HepG2 (cell line): ENCODE measurements around the gene HIPK3. TPM values are rescaled to one million over a fixed set of nuclear protein-coding genes. Genes with fewer than 3 reads are reported as not detected.

Experiments used
- ATAC-seq: fragments of 200-7000 bp; cut with Tn5 transposase; 3 replicates; pipeline ENCODE4 v1.9.1; 2020; ENCODE audit warnings: mild to moderate bottlenecking, moderate library complexity
- BruUV-seq: library from RNA; stranded (reverse); fragments of 400-500 nt; replicated peaks from 2 replicates; lab custom pipeline; 2021; lab: Mats Ljungman, UMichigan
- CTCF ChIA-PET: fragments of 300-600 bp; formaldehyde crosslinking; extraction: SDS; loops from one replicate; lab custom pipeline; 2021; ENCODE audit warnings: low total read pairs, inconsistent platforms, low intra/inter-chr PET ratio; lab: Yijun Ruan, JAX
- POLR2A ChIA-PET: fragments of 350-600 bp; sonication (Branson Sonifier 250); formaldehyde crosslinking; loops from one replicate; lab custom pipeline; 2020; ENCODE audit warnings: antibody characterized with exemption, inconsistent platforms; lab: Yijun Ruan, JAX
- DNase-seq: peaks from one replicate; pipeline ENCODE4 v3.0.0-alpha.2; 2015; ENCODE audit warnings: low spot score
- FAIRE-seq: peaks from 3 replicates; lab custom pipeline; 2011; peaks lifted over from hg19 to GRCh38; lab: Jason Lieb, UNC
- H2AFZ ChIP-seq: one replicate; pipeline ENCODE4 v1.6.1; 2011; ENCODE audit warnings: low read length, inconsistent platforms
- H3K27ac ChIP-seq: fragments of 300-600 bp; 3 replicates; pipeline ENCODE4 v1.8.0; 2011; ENCODE audit warnings: mixed run types, mild to moderate bottlenecking, mixed read lengths, low read length, inconsistent platforms; ENCODE audit not compliant: insufficient read depth; ENCODE audit errors: extremely low read length
- H3K27me3 ChIP-seq, 2 experiments: fragments of 200-600 bp in 1 of 2; 2 replicates in 1 of 2; 3 replicates in 1 of 2; pipeline versions ENCODE4 v1.6.0 to v1.8.0; 2011; ENCODE audit warnings: low read length in 2 of 2, mild to moderate bottlenecking in 2 of 2, moderate library complexity in 2 of 2, inconsistent platforms in 1 of 2; ENCODE audit not compliant: insufficient read depth in 2 of 2, control insufficient read depth in 1 of 2
- H3K36me3 ChIP-seq, 2 experiments: fragments of 200-600 bp in 1 of 2; replicated peaks in 1 of 2; 2 replicates in 1 of 2; 3 replicates in 1 of 2; pipeline versions ENCODE4 v1.5.1 to v1.8.0; 2011; ENCODE audit warnings: low read length in 2 of 2, inconsistent platforms in 1 of 2; ENCODE audit not compliant: insufficient read depth in 2 of 2, control insufficient read depth in 1 of 2
- H3K4me1 ChIP-seq: 2 replicates; pipeline ENCODE4 v1.5.1; 2012; ENCODE audit warnings: low read length, inconsistent platforms; ENCODE audit not compliant: insufficient read depth
- H3K4me2 ChIP-seq: 2 replicates; pipeline ENCODE4 v1.6.0; 2011; ENCODE audit warnings: low read depth, low read length, inconsistent platforms
- H3K4me3 ChIP-seq, 3 experiments: fragments of 200-600 bp in 1 of 3; sonication (generic), shearing (Covaris generic) in 1 of 3; replicated peaks in 1 of 3; 2 replicates each; pipeline ENCODE4 v1.5.1; 2011 to 2016; ENCODE audit warnings: low read length in 3 of 3, inconsistent platforms in 2 of 3, low read depth in 2 of 3, mild to moderate bottlenecking in 2 of 3, control low read depth in 1 of 3, mixed read lengths in 1 of 3; ENCODE audit not compliant: insufficient read depth in 1 of 3
- H3K79me2 ChIP-seq: one replicate; pipeline ENCODE4 v1.6.1; 2011; ENCODE audit warnings: low read length, inconsistent platforms; ENCODE audit not compliant: insufficient read depth
- H3K9ac ChIP-seq: 2 replicates; pipeline ENCODE4 v1.6.0; 2011; ENCODE audit warnings: mild to moderate bottlenecking, low read depth, low read length, inconsistent platforms; ENCODE audit not compliant: insufficient read depth
- H3K9me3 ChIP-seq: 2 replicates; pipeline ENCODE4 v1.5.1; 2012; ENCODE audit warnings: mild to moderate bottlenecking, low read length
- H4K20me1 ChIP-seq: 2 replicates; pipeline ENCODE4 v1.6.0; 2011; ENCODE audit warnings: inconsistent platforms, mild to moderate bottlenecking, low read length, moderate library complexity; ENCODE audit not compliant: insufficient read depth
- AHR ChIP-seq: IDR thresholded peaks from 2 replicates; pipeline ENCODE4 v1.6.1; 2018; ENCODE audit warnings: missing genetic modification reagents, missing compliant biosample characterization
- GTF3A ChIP-seq: sonication (generic); formaldehyde crosslinking; conservative IDR thresholded peaks from 2 replicates; pipeline ENCODE4 v1.4.0; 2020; ENCODE audit warnings: mild to moderate bottlenecking, missing genetic modification reagents
- MTF1 ChIP-seq: sonication (generic); formaldehyde crosslinking; IDR thresholded peaks from 2 replicates; pipeline ENCODE4 v1.5.0; 2020; ENCODE audit warnings: missing genetic modification reagents
- ZKSCAN5 ChIP-seq: sonication (generic); formaldehyde crosslinking; IDR thresholded peaks from 2 replicates; pipeline ENCODE4 v1.5.1; 2020; ENCODE audit warnings: mild to moderate bottlenecking, missing genetic modification reagents
- ZNF232 ChIP-seq: sonication (generic); formaldehyde crosslinking; IDR thresholded peaks from 2 replicates; pipeline ENCODE4 v1.4.0; 2020; ENCODE audit warnings: missing genetic modification reagents, borderline replicate concordance
- ZNF780A ChIP-seq: sonication (generic); formaldehyde crosslinking; IDR thresholded peaks from 2 replicates; pipeline ENCODE4 v1.8.0; 2022; ENCODE audit warnings: mild to moderate bottlenecking, missing genetic modification reagents, moderate library complexity
- ZNF816 ChIP-seq: sonication (generic); formaldehyde crosslinking; IDR thresholded peaks from 2 replicates; pipeline ENCODE4 v1.8.0; 2022; ENCODE audit warnings: missing genetic modification reagents, mild to moderate bottlenecking, borderline replicate concordance
- in situ Hi-C: cut with HindIII; loops from 2 replicates; pipeline ENCODE4 v1.10.0; 2017; ENCODE audit warnings: low pct_unique_long_range_greater_than_20kb; ENCODE audit not compliant: extremely low pct_ligation_motif_present
- intact Hi-C: fragments of 100-400 bp; cut with micrococcal nuclease; formaldehyde crosslinking; loops from one replicate; pipeline ENCODE4 v1.10.0; 2022; ENCODE audit not compliant: unreplicated experiment
- polyA plus RNA-seq, 8 experiments: library from polyadenylated mRNA; depleted of rRNA in 3 of 8; stranded (reverse) in 7 of 8; unstranded in 1 of 8; fragments of >200 nt; fragmentation: Illumina TruSeq in 4 of 8; extraction: Trizol in 4 of 8; gene quantifications; 2 replicates each; pipeline versions ENCODE4 v1.2.1 to v1.2.3, GENCODE V29; 2011 to 2016; ENCODE audit warnings: low read depth in 4 of 8, missing spikeins in 1 of 8, mixed read lengths in 1 of 8; ENCODE audit not compliant: insufficient read depth in 1 of 8
- total RNA-seq, 5 experiments: library from RNA; depleted of rRNA; stranded (reverse); fragments of >200 nt; fragmentation: Illumina TruSeq; extraction: Trizol; gene quantifications; 2 replicates each; pipeline ENCODE4 v1.2.3, GENCODE V29; 2016; ENCODE audit warnings: low read depth in 1 of 5
- TF ChIP-seq, protein P1 (sequence below): sonication (generic); formaldehyde crosslinking; IDR thresholded peaks from 2 replicates; pipeline ENCODE4 v1.4.0; 2020; ENCODE audit warnings: missing genetic modification reagents
- TF ChIP-seq, protein P2 (sequence below): IDR thresholded peaks from 2 replicates; pipeline ENCODE4 v1.6.1; 2012; ENCODE audit warnings: low read depth, low read length, improper control_type of control experiment
- TF ChIP-seq, protein P3 (sequence below): sonication (generic); formaldehyde crosslinking; IDR thresholded peaks from 2 replicates; pipeline ENCODE4 v1.5.1; 2020; ENCODE audit warnings: mild to moderate bottlenecking, missing genetic modification reagents
- TF ChIP-seq, protein P4 (sequence below): sonication (generic); formaldehyde crosslinking; IDR thresholded peaks from 2 replicates; pipeline ENCODE4 v1.8.0; 2022; ENCODE audit warnings: missing genetic modification reagents, mild to moderate bottlenecking, borderline replicate concordance
- TF ChIP-seq, protein P5 (sequence below), 2 experiments: sonication (generic) in 1 of 2; formaldehyde crosslinking in 1 of 2; IDR thresholded peaks; 2 replicates each; pipeline versions ENCODE4 v1.4.0 to v1.6.1; 2018 to 2020; ENCODE audit warnings: missing genetic modification reagents in 2 of 2, borderline replicate concordance in 1 of 2, low read depth in 1 of 2, mild to moderate bottlenecking in 1 of 2, missing biosample characterization in 1 of 2
- TF ChIP-seq, protein P6 (sequence below): sonication (generic); formaldehyde crosslinking; IDR thresholded peaks from 2 replicates; pipeline ENCODE4 v1.5.1; 2020; ENCODE audit warnings: missing genetic modification reagents, mild to moderate bottlenecking, borderline replicate concordance

The HIPK3 gene
- total and polyA plus RNA-seq, 2 of the 13 experiments (the other 11 are each of a cell fraction or from before 2014, with no cell fraction given) = 20.5 to 44.3 TPM

DNA sequence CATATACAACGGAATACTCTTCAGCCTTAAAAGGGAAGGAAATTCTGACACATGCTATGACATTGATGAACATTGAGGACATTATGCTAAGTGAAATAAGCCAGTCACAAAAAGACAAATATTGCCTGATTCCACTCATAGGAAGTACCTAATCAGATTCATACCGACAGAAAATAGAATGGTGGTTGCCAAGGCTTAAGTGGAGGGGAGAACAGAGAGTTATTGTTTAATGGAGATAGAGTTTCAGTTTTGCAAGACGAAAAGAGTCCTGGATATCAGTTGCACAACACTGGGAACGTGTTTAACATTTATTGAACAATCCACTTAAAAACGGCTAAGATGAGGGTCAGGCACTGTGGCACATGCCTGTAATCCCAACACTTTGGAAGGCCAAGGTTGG lies 45.6 kb upstream of the HIPK3 start (continued):
- TF ChIP-seq, protein P1, sequence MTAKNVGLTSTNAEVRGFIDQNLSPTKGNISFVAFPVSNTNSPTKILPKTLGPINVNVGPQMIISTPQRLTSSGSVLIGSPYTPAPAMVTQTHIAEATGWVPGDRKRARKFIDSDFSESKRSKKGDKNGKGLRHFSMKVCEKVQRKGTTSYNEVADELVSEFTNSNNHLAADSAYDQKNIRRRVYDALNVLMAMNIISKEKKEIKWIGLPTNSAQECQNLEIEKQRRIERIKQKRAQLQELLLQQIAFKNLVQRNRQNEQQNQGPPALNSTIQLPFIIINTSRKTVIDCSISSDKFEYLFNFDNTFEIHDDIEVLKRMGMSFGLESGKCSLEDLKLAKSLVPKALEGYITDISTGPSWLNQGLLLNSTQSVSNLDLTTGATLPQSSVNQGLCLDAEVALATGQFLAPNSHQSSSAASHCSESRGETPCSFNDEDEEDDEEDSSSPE (CRISPR knock-in tag) = no peak
- TF ChIP-seq, protein P2, sequence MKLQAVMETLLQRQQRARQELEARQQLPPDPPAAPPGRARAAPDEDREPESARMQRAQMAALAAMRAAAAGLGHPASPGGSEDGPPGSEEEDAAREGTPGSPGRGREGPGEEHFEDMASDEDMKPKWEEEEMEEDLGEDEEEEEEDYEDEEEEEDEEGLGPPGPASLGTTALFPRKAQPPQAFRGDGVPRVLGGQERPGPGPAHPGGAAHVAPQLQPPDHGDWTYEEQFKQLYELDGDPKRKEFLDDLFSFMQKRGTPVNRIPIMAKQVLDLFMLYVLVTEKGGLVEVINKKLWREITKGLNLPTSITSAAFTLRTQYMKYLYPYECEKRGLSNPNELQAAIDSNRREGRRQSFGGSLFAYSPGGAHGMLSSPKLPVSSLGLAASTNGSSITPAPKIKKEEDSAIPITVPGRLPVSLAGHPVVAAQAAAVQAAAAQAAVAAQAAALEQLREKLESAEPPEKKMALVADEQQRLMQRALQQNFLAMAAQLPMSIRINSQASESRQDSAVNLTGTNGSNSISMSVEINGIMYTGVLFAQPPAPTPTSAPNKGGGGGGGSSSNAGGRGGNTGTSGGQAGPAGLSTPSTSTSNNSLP = no peak
- TF ChIP-seq GTF3A (CRISPR knock-in tag) (no peak), ZNF232 (CRISPR knock-in tag) (no peak)
- TF ChIP-seq, protein P3, sequence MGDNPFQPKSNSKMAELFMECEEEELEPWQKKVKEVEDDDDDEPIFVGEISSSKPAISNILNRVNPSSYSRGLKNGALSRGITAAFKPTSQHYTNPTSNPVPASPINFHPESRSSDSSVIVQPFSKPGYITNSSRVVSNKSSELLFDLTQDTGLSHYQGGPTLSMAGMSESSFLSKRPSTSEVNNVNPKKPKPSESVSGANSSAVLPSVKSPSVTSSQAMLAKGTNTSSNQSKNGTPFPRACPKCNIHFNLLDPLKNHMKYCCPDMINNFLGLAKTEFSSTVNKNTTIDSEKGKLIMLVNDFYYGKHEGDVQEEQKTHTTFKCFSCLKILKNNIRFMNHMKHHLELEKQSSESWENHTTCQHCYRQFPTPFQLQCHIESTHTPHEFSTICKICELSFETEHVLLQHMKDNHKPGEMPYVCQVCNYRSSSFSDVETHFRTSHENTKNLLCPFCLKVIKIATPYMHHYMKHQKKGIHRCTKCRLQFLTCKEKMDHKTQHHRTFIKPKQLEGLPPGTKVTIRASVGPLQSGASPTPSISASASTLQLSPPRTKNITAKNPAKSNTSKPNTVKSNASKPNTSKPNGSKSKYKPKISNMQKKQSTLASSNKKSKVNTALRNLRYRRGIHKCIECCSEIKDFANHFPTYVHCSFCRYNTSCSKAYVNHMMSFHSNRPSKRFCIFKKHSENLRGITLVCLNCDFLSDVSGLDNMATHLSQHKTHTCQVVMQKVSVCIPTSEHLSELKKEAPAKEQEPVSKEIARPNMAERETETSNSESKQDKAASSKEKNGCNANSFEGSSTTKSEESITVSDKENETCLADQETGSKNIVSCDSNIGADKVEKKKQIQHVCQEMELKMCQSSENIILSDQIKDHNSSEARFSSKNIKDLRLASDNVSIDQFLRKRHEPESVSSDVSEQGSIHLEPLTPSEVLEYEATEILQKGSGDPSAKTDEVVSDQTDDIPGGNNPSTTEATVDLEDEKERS (CRISPR knock-in tag) = no peak

DNA sequence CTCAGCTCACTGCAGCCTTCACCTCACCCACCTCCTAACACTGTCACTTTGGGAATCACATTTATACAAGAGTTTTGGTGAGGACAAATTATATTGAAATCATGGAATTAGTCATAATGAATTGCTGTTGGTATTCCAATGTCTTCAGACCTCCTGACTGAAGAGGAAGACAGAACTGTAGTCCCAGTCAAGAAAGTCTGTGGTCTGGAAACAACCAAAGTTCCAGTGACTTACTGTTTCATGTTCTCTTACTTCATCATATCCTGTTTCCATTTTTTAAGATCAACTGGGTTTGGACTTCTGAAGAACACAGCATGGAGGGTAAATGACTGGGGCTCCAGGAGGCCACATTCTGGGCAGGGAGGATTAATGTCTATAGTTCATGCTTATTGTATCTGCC lies 43.0 kb upstream of the HIPK3 start:
- peaks cover 14% of the 10 kb centered on the region for H3K4me1 ChIP-seq
- TF ChIP-seq, protein P4, sequence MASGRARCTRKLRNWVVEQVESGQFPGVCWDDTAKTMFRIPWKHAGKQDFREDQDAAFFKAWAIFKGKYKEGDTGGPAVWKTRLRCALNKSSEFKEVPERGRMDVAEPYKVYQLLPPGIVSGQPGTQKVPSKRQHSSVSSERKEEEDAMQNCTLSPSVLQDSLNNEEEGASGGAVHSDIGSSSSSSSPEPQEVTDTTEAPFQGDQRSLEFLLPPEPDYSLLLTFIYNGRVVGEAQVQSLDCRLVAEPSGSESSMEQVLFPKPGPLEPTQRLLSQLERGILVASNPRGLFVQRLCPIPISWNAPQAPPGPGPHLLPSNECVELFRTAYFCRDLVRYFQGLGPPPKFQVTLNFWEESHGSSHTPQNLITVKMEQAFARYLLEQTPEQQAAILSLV = no peak
- TF ChIP-seq, protein P5, sequence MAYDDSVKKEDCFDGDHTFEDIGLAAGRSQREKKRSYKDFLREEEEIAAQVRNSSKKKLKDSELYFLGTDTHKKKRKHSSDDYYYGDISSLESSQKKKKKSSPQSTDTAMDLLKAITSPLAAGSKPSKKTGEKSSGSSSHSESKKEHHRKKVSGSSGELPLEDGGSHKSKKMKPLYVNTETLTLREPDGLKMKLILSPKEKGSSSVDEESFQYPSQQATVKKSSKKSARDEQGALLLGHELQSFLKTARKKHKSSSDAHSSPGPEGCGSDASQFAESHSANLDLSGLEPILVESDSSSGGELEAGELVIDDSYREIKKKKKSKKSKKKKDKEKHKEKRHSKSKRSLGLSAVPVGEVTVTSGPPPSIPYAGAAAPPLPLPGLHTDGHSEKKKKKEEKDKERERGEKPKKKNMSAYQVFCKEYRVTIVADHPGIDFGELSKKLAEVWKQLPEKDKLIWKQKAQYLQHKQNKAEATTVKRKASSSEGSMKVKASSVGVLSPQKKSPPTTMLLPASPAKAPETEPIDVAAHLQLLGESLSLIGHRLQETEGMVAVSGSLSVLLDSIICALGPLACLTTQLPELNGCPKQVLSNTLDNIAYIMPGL (CRISPR knock-in tag; IDR thresholded peaks at IDR 0.05; ENCODE audit: borderline replicate concordance in 1 of 2, low read depth in 1 of 2) = no peak
- TF ChIP-seq ZNF816 (no peak), ZNF780A (CRISPR knock-in tag) (no peak), ZKSCAN5 (CRISPR knock-in tag) (no peak), MTF1 (CRISPR knock-in tag) (no peak), AHR (CRISPR knock-in tag) (no peak)
- TF ChIP-seq, protein P6, sequence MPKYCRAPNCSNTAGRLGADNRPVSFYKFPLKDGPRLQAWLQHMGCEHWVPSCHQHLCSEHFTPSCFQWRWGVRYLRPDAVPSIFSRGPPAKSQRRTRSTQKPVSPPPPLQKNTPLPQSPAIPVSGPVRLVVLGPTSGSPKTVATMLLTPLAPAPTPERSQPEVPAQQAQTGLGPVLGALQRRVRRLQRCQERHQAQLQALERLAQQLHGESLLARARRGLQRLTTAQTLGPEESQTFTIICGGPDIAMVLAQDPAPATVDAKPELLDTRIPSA = no peak

More for the DNA sequence above, 43.0 kb upstream of the HIPK3 start:
- Histone ChIP-seq H2AFZ (no peak overlapping the region), H3K4me2 (no peak overlapping the region), H3K79me2 (no peaks in the 10 kb centered on the region), H3K36me3 (no peaks in the 10 kb centered on the region), H3K27me3 (no peaks in the 10 kb centered on the region), H3K27ac (no peak overlapping the region), H3K9me3 (no peaks in the 10 kb centered on the region), H4K20me1 (no peaks in the 10 kb centered on the region), H3K9ac (no peak overlapping the region), H3K4me3 (no peak overlapping the region)
- ATAC-seq (no peak), FAIRE-seq (no peak), DNase-seq (no peak)
- intact Hi-C loops (loop anchor here (5.0 kb wide), 1 partner anchor 43 kb away; the partner anchor contains the start of gene HIPK3), in situ Hi-C loops (no loop called here)
- POLR2A ChIA-PET = no interaction called here
- BruUV-seq = no TSS peak
- CTCF ChIA-PET = no interaction called here
